Stomach smooth muscle (tissue), 2 donors: ENCODE results near the gene EPB41L4B.
"Not testable (repeated sequence)": the region's sequence is repeated elsewhere in the genome, so short reads cannot be mapped to it uniquely, and the experiment has no call there.

Experiments
- H3K27ac ChIP-seq: one replicate; pipeline ENCODE4 v1.7.0; 2013; ENCODE audit warnings: mild to moderate bottlenecking, low read length, inconsistent platforms
- H3K27me3 ChIP-seq, 2 donors: one replicate each; pipeline ENCODE4 v1.7.0; 2013; ENCODE audit warnings: low read length in 2 of 2; ENCODE audit not compliant: insufficient read depth in 2 of 2, control insufficient read depth in 1 of 2
- H3K36me3 ChIP-seq, 2 donors: one replicate each; pipeline ENCODE4 v1.7.0; 2013; ENCODE audit warnings: low read length in 2 of 2; ENCODE audit not compliant: control insufficient read depth in 2 of 2, insufficient read depth in 2 of 2
- H3K4me1 ChIP-seq: one replicate; pipeline ENCODE4 v1.7.0; 2013; ENCODE audit warnings: low read length; ENCODE audit not compliant: control insufficient read depth, insufficient read depth
- H3K4me3 ChIP-seq, 2 donors: one replicate each; pipeline ENCODE4 v1.7.0; 2013; ENCODE audit warnings: low read length in 2 of 2
- H3K9ac ChIP-seq, 2 donors: one replicate each; pipeline ENCODE4 v1.7.0; 2013; ENCODE audit warnings: low read length in 2 of 2, mild to moderate bottlenecking in 1 of 2
- H3K9me3 ChIP-seq, 2 donors: one replicate each; pipeline ENCODE4 v1.7.0; 2013; ENCODE audit warnings: low read length in 2 of 2; ENCODE audit not compliant: control insufficient read depth in 2 of 2
- donor health status: healthy.
- donor health status: Pancreatic carcinoma.

Gene EPB41L4B

GRCh38 chr9:109230277-109230676 is 90.6 kb downstream of the EPB41L4B start:
- Histone ChIP-seq H3K4me1 (no peaks in the 10 kb centered on the region), H3K27me3 (no peaks in the 10 kb centered on the region), H3K36me3 (no peaks in the 10 kb centered on the region), H3K27ac (no peak overlapping the region), H3K9me3 (peaks cover 0 to 3% of the 10 kb centered on the region in 2 donors), H3K4me3 (no peak overlapping the region), H3K9ac (no peak overlapping the region)

- no peaks in the 10 kb centered on the region for H3K4me1 ChIP-seq
- H3K9me3 ChIP-seq = peaks cover 0 to 3% of the 10 kb centered on the region in 2 donors
- H3K27ac ChIP-seq = no peak overlapping the region
- H3K4me3 ChIP-seq = no peak overlapping the region
- no peaks in the 10 kb centered on the region for H3K27me3 ChIP-seq
- H3K9ac ChIP-seq = no peak overlapping the region
- H3K36me3 ChIP-seq = no peaks in the 10 kb centered on the region
Observed at GRCh38 chr9:109229682-109230081, 91.2 kb downstream of the EPB41L4B start.

DNA sequence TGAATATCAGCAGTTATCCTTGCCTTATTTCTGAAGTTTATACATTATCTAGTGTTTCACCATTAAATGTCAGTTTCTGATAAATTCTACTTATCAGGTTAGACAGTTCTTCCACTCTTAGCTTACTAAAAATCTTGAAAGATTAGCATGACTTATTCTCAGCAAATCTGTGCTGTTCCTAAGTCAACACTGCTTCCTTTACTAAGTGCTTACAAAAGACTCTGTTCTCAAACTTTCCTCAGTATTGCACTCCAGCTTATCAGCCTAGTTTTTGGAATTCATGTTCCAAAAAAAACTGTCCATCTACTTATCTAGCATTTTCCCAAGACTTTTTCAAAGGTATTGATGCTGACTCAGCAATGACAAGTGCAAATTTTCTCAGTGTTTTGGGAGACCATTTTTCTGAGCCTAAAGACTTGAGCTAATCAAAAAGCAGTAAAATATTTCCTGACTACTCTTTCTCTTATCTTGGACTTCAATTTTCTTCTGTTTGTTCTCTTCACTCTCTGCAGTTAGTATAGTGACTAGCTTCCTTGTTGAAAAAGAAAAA is 92.7 kb downstream of the EPB41L4B start:
- Histone ChIP-seq H3K9ac (no peak overlapping the region), H3K27me3 (no peaks in the 10 kb centered on the region), H3K4me1 (no peaks in the 10 kb centered on the region), H3K36me3 (no peaks in the 10 kb centered on the region), H3K4me3 (no peak overlapping the region), H3K9me3 (peaks cover 0 to 3% of the 10 kb centered on the region in 2 donors), H3K27ac (no peak overlapping the region)

DNA sequence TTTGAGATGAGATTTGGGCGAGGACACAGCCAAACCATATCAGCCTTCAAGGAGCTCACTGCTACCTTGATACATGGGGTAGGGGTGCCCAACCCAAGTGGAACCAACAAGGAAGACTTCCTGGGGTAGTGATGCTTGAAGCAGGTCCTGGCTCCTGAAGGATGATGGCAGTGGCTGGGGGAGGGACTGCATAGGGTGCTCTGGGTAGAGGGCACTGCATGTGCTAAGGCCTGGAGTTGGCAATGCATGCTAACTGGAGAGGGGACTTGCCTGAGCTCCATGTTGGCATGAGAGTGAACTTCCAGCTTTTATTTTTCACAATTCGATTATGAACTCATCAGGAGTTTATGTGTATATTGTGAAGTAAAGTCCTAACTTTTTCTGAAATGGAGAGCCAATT is 95.2 kb downstream of the EPB41L4B start:
- H3K9me3 ChIP-seq = peaks cover 0 to 3% of the 10 kb centered on the region in 2 donors
- no peak overlapping the region for H3K4me3 ChIP-seq
- H3K9ac ChIP-seq = no peak overlapping the region
- H3K27me3 ChIP-seq = no peaks in the 10 kb centered on the region
- H3K36me3 ChIP-seq = no peaks in the 10 kb centered on the region
- H3K4me1 ChIP-seq = no peaks in the 10 kb centered on the region
- no peak overlapping the region for H3K27ac ChIP-seq

DNA sequence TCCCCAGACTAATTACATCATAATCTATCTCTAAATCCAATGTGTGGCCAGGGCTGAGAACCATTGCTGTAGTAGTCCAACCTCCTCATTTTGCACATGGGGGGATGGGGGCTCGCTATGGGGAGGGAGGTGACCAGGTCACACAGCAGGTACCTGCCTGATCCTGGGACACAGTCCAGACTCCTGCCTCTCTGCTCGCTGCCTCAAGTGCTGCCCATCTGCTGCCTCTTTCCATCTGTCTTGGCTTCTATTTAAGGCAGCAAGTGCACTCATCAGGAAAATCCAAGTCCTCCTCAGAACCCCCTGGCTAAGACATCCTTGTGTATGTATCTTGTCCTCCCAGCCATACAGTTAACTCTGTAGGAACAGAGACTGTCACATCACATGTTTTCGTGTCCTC is 96.1 kb downstream of the EPB41L4B start:
- Histone ChIP-seq H3K27ac (no peak overlapping the region), H3K9me3 (peaks cover 0 to 3% of the 10 kb centered on the region in 2 donors), H3K36me3 (no peaks in the 10 kb centered on the region), H3K4me3 (no peak overlapping the region), H3K9ac (no peak overlapping the region), H3K27me3 (no peaks in the 10 kb centered on the region), H3K4me1 (no peaks in the 10 kb centered on the region)

GRCh38 chr9:109218242-109218641 is 102.6 kb downstream of the EPB41L4B start:
- H3K27ac ChIP-seq, H3K4me3 ChIP-seq, H3K9me3 ChIP-seq, H3K27me3 ChIP-seq, H3K4me1 ChIP-seq, H3K9ac ChIP-seq, H3K36me3 ChIP-seq: not testable (repeated sequence)

DNA sequence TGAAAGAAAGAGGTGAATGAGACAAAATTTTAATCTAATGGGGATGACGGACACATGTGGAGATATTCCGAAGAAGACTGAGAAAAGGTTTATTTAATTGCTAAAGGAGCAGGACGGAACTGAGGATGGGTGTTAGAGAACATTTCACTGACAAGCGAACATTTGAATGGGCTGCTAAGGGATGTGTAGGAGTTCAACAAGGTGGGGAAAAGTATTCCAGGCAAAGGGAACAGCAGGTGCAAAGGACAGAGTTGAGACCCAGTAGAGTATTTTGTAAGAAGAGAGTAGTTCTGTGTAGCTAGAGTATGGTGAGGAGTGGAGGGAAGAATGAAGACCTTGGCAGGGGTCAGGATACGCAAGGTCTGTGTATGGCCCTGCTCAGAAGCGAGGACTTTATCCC is 106.4 kb downstream of the EPB41L4B start:
- Histone ChIP-seq H3K27me3 (no peaks in the 10 kb centered on the region), H3K4me3 (no peak overlapping the region), H3K36me3 (no peaks in the 10 kb centered on the region), H3K9ac (no peak overlapping the region), H3K9me3 (no peaks in the 10 kb centered on the region), H3K4me1 (no peaks in the 10 kb centered on the region), H3K27ac (no peak overlapping the region)

DNA sequence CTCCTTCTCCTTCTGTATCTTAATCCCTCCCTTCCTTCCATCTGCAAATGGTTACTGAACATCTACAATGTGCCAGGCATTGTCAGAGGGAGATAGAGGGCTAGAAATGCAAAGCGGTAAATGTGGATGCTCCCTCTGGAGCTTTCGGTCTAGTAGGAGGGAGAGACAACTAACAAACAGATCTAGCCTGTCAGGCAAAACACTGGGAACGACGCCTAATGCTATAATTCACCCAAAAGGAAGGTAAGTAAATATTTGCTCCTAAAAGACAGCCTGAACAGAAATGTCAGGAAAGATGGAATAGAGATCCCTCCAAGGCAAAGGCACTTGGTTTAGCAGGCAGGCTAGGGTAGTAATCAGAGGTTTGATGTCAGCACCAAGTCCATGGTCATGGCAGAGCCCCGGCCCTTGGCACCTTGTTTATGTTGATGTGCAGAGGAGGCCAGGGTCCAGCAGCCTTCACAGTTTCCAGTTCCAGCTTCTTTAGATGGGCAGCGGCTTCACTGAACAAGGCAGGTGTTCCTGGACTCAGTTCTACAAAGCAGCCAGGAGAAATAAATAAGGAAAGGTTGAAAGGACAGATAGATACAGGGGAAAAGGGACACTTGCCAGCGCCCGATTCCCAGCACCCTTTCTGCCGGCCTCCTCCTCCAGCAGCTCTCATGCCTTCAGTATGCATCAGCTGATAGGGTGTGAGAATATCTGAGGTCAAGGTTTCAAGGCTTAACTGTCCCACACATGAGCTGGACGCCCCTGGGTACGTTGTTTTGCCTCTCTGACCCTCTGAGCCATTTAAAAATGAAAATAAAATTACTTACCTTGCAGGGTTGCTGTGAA is 107.4 kb downstream of the EPB41L4B start:
- no peak overlapping the region for H3K4me3 ChIP-seq
- H3K36me3 ChIP-seq = no peaks in the 10 kb centered on the region
- no peak overlapping the region for H3K27ac ChIP-seq
- H3K9me3 ChIP-seq = no peaks in the 10 kb centered on the region
- no peak overlapping the region for H3K9ac ChIP-seq
- H3K27me3 ChIP-seq = no peaks in the 10 kb centered on the region
- no peaks in the 10 kb centered on the region for H3K4me1 ChIP-seq

- no peaks in the 10 kb centered on the region for H3K4me1 ChIP-seq
- H3K27me3 ChIP-seq = no peaks in the 10 kb centered on the region
- H3K9me3 ChIP-seq = no peaks in the 10 kb centered on the region
- no peaks in the 10 kb centered on the region for H3K36me3 ChIP-seq
- H3K9ac ChIP-seq = no peak overlapping the region
- H3K27ac ChIP-seq = no peak overlapping the region
- H3K4me3 ChIP-seq = no peak overlapping the region
Observed at GRCh38 chr9:109212768-109213167, 108.1 kb downstream of the EPB41L4B start.

DNA sequence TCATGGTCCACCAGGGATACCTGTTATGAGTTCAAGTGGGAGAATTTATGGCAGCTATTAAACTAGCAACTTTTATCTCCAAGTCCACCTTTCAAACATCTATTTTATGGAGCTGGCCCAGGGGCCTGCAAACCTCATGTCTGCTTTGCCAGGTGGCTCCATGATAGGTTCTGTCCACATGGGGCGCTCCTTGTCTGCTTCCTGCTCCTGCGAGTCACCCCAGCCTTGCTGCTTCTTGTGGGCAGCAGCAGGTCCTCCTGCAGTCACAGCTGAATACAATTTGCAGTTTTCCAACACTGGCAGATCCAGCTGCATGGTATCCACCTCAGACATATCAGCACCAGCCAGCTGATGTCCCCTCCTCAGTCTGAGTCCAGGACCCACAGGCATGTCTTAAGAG is 114.2 kb downstream of the EPB41L4B start:
- Histone ChIP-seq H3K9ac (no peak overlapping the region), H3K4me3 (no peak overlapping the region), H3K4me1 (no peaks in the 10 kb centered on the region), H3K27me3 (no peaks in the 10 kb centered on the region), H3K27ac (no peak overlapping the region), H3K36me3 (no peaks in the 10 kb centered on the region), H3K9me3 (no peaks in the 10 kb centered on the region)

DNA sequence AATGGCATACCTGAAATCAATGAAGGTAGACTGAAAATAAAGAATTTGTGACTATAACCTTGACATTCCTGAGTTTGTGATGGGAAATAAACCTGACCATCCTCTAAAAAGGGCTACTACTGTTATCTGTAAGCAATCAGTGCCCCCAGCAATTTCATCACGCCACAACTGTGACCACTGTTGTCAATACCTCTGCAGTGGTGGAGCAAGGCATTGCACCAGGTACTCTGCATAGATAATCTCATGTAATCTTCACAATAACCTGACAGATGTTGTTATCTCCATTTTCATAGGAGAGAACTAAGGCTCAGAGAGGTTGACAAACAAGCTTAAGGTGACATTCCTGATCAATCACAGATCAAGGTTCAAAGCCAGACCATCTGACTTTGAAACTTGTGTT is 115.3 kb downstream of the EPB41L4B start:
- H3K27me3 ChIP-seq = no peaks in the 10 kb centered on the region
- H3K9me3 ChIP-seq = no peaks in the 10 kb centered on the region
- H3K27ac ChIP-seq = no peak overlapping the region
- no peak overlapping the region for H3K4me3 ChIP-seq
- H3K9ac ChIP-seq = no peak overlapping the region
- H3K4me1 ChIP-seq = no peaks in the 10 kb centered on the region
- H3K36me3 ChIP-seq = no peaks in the 10 kb centered on the region
